Heart left ventricle (tissue), 13 donors: ENCODE measurements around the gene FCHSD2.

Experiments
- CTCF ChIP-seq, 12 donors: fragments of 200-600 bp; sonication (generic) in 4 of 12; IDR thresholded peaks; one replicate each; pipeline versions ENCODE4 v1.5.0 to v1.8.0; 2018 to 2022; ENCODE audit warnings: antibody characterized with exemption in 12 of 12, mild to moderate bottlenecking in 5 of 12
- POLR2A ChIP-seq, 2 donors: fragments of 450-650 bp; IDR thresholded peaks; one replicate each; pipeline ENCODE4 v1.6.1; 2017; ENCODE audit warnings: antibody characterized with exemption in 2 of 2, mild to moderate bottlenecking in 2 of 2, moderate library complexity in 2 of 2
- donor health status: ischemic (EF 13 %, LVEDD 7.1; RV severe dilation, severe dysfunction).
- donor health status: DM: no; HTN: yes; CAD: no.
- donor health status: DM: no; HTN: no; CAD: no.
- donor health status: ischemic (EF 25% LVEDD 6.9; RV normal size, moderate dysfunction).
- donor health status: ischemic (EF 25% LVEDD 5.7; RV mildly dilated, moderate dysfunction).
- donor health status: ischemic (EF 35%, LVEDD 5.7; RV mildly dilated, moderate dysfunction).
- donor health status: nonischemic (EF 11% LVEDD 7.7; RV severe dilation, severe dysfunction).
- donor health status: DM: yes; HTN: yes; CAD: no.
- donor health status: PGD.
- donor health status: ischemic (EF 29% LVEDD 5.4; RV normal size, mild dysfunction).
- donor health status: nonischemic (EF 23%, LVEDD 6.1; RV moderate dilation, normal function).

- TF ChIP-seq CTCF (IDR thresholded peaks at IDR 0.05): no peak
- no peak for TF ChIP-seq POLR2A (IDR thresholded peaks at IDR 0.05)
Observed at GRCh38 chr11:73147771-73148681, 5.9 kb upstream of the FCHSD2 start.
